Gastrocnemius medialis (tissue), 4 donors: Measurements from ENCODE around the gene PPP1R15B.

Source experiments
- CTCF ChIP-seq, 5 experiments: fragments of 450-650 bp in 3 of 5; fragments of 200-600 bp in 2 of 5; sonication (generic) in 2 of 5; IDR thresholded peaks in 4 of 5; conservative IDR thresholded peaks in 1 of 5; 1 replicate in 4 of 5; 2 replicates in 1 of 5; pipeline ENCODE4 v1.5.1; 2016 to 2019; ENCODE audit warnings: antibody characterized with exemption in 5 of 5, mild to moderate bottlenecking in 3 of 5, moderate library complexity in 3 of 5
- POLR2A ChIP-seq, 2 donors: fragments of 450-650 bp; IDR thresholded peaks; one replicate each; pipeline ENCODE4 v1.6.1; 2017; ENCODE audit warnings: antibody characterized with exemption in 2 of 2, mild to moderate bottlenecking in 2 of 2, moderate library complexity in 2 of 2

- TF ChIP-seq CTCF (IDR thresholded peaks at IDR 0.05 in 4 of 5, conservative IDR thresholded peaks at IDR 0.05 in 1 of 5) (no peak), POLR2A (IDR thresholded peaks at IDR 0.05) (no peak)
These were observed 21.1 kb upstream of the PPP1R15B start for GRCh38 chr1:204432708-204433107.
